H9 (cell line): ENCODE measurements around the gene CASK. TPM values are rescaled to one million over a fixed set of nuclear protein-coding genes. Genes with fewer than 3 reads are reported as not detected.

Experiments used
- DNase-seq: peaks from one replicate; pipeline ENCODE4 v3.0.0-alpha.2; 2017
- H2AFZ ChIP-seq: one replicate; pipeline ENCODE4 v1.6.1; 2013; ENCODE audit warnings: mild to moderate bottlenecking, low read length, control low read depth, moderate library complexity
- H2AK5ac ChIP-seq: 2 replicates; pipeline ENCODE4 v1.6.1; 2013; ENCODE audit warnings: low read length, control low read depth, mixed read lengths; ENCODE audit not compliant: insufficient read length
- H2BK120ac ChIP-seq: one replicate; pipeline ENCODE4 v1.6.1; 2013; ENCODE audit warnings: low read depth, mild to moderate bottlenecking, low read length, control low read depth, inconsistent platforms; ENCODE audit not compliant: poor library complexity, severe bottlenecking
- H2BK12ac ChIP-seq: 2 replicates; pipeline ENCODE4 v1.6.1; 2013; ENCODE audit warnings: low read length, control low read depth, mixed read lengths, low read depth; ENCODE audit not compliant: insufficient read length
- H2BK15ac ChIP-seq: 2 replicates; pipeline ENCODE4 v1.6.1; 2013; ENCODE audit warnings: low read depth, low read length, control low read depth
- H2BK20ac ChIP-seq: one replicate; pipeline ENCODE4 v1.6.1; 2013; ENCODE audit warnings: low read depth, mild to moderate bottlenecking, low read length, control low read depth, inconsistent platforms; ENCODE audit not compliant: poor library complexity, severe bottlenecking
- H2BK5ac ChIP-seq: 2 replicates; pipeline ENCODE4 v1.6.1; 2013; ENCODE audit warnings: low read length, control low read depth, mixed read lengths; ENCODE audit not compliant: insufficient read length
- H3K14ac ChIP-seq: 2 replicates; pipeline ENCODE4 v1.6.1; 2013; ENCODE audit warnings: low read length, control low read depth; ENCODE audit not compliant: insufficient read depth
- H3K18ac ChIP-seq: 2 replicates; pipeline ENCODE4 v1.6.1; 2013; ENCODE audit warnings: low read depth, mild to moderate bottlenecking, mixed read lengths, low read length, control low read depth; ENCODE audit not compliant: insufficient read length
- H3K23ac ChIP-seq: 2 replicates; pipeline ENCODE4 v1.6.1; 2013; ENCODE audit warnings: low read length, control low read depth, mixed read lengths, low read depth; ENCODE audit not compliant: insufficient read length
- H3K23me2 ChIP-seq: 2 replicates; pipeline ENCODE4 v1.6.1; 2013; ENCODE audit warnings: low read depth, mild to moderate bottlenecking, mixed read lengths, low read length, control low read depth; ENCODE audit not compliant: insufficient read length, poor library complexity, severe bottlenecking
- H3K27ac ChIP-seq: 2 replicates; pipeline ENCODE4 v1.5.1; 2013; ENCODE audit warnings: low read length, control low read depth, mixed read lengths, low read depth; ENCODE audit not compliant: insufficient read length
- H3K27me3 ChIP-seq: 2 replicates; pipeline ENCODE4 v1.6.1; 2013; ENCODE audit warnings: low read length, control low read depth, inconsistent platforms; ENCODE audit not compliant: insufficient read depth
- H3K4ac ChIP-seq: 2 replicates; pipeline ENCODE4 v1.6.1; 2013; ENCODE audit warnings: low read depth, mild to moderate bottlenecking, control low read depth, inconsistent platforms, low read length, moderate library complexity
- H3K4me1 ChIP-seq: 2 replicates; pipeline ENCODE4 v1.6.1; 2013; ENCODE audit warnings: low read length, control low read depth, inconsistent platforms; ENCODE audit not compliant: insufficient read depth
- H3K4me2 ChIP-seq: 2 replicates; pipeline ENCODE4 v1.6.1; 2013; ENCODE audit warnings: low read length, control low read depth, mixed read lengths; ENCODE audit not compliant: insufficient read length, insufficient read depth
- H3K56ac ChIP-seq: 2 replicates; pipeline ENCODE4 v1.6.1; 2013; ENCODE audit warnings: low read depth, mild to moderate bottlenecking, mixed read lengths, low read length, control low read depth; ENCODE audit not compliant: insufficient read length
- H3K79me1 ChIP-seq: 2 replicates; pipeline ENCODE4 v1.6.1; 2013; ENCODE audit warnings: low read depth, mild to moderate bottlenecking, moderate library complexity, low read length, control low read depth, inconsistent platforms; ENCODE audit not compliant: insufficient read depth, poor library complexity, severe bottlenecking
- H3K79me2 ChIP-seq: 2 replicates; pipeline ENCODE4 v1.6.1; 2013; ENCODE audit warnings: low read length, control low read depth, inconsistent platforms; ENCODE audit not compliant: insufficient read depth
- H3K9ac ChIP-seq: 2 replicates; pipeline ENCODE4 v1.6.1; 2013; ENCODE audit warnings: low read length, control low read depth, mixed read lengths; ENCODE audit not compliant: insufficient read length; ENCODE audit errors: extremely low read depth
- H3K9me3 ChIP-seq: one replicate; pipeline ENCODE4 v1.6.1; 2013; ENCODE audit warnings: low read depth, low read length, inconsistent platforms; ENCODE audit not compliant: control insufficient read depth
- H3T11ph ChIP-seq: one replicate; pipeline ENCODE4 v1.6.1; 2013; ENCODE audit warnings: mild to moderate bottlenecking, low read length, control low read depth, inconsistent platforms
- H4K20me1 ChIP-seq: one replicate; pipeline ENCODE4 v1.6.1; 2013; ENCODE audit not compliant: control insufficient read depth, insufficient read length, insufficient read depth
- H4K5ac ChIP-seq: 2 replicates; pipeline ENCODE4 v1.6.1; 2013; ENCODE audit warnings: low read depth, mild to moderate bottlenecking, mixed read lengths, low read length, control low read depth; ENCODE audit not compliant: insufficient read length
- H4K8ac ChIP-seq: replicated peaks from 2 replicates; pipeline ENCODE4 v1.6.1; 2013; ENCODE audit warnings: low read length, control low read depth, mixed read lengths, low read depth; ENCODE audit not compliant: insufficient read length
- H4K91ac ChIP-seq: 2 replicates; pipeline ENCODE4 v1.6.1; 2013; ENCODE audit warnings: low read depth, mild to moderate bottlenecking, moderate library complexity, mixed read lengths, low read length, control low read depth; ENCODE audit not compliant: insufficient read length
- H3K27ac Mint-ChIP-seq, 3 experiments: 2 replicates in 2 of 3; 3 replicates in 1 of 3; pipeline ENCODE4 v1.8.0; 2020 to 2021; ENCODE audit warnings: mixed read lengths in 3 of 3, mild to moderate bottlenecking in 1 of 3, moderate library complexity in 1 of 3
- H3K27me3 Mint-ChIP-seq: 2 replicates; pipeline ENCODE4 v1.8.0; 2021; ENCODE audit warnings: low read depth, mild to moderate bottlenecking, moderate library complexity, mixed read lengths
- H3K36me3 Mint-ChIP-seq, 3 experiments: 2 replicates in 2 of 3; 3 replicates in 1 of 3; pipeline ENCODE4 v1.8.0; 2020 to 2021; ENCODE audit warnings: low read depth in 3 of 3, mixed read lengths in 3 of 3; ENCODE audit not compliant: insufficient read depth in 1 of 3
- H3K4me1 Mint-ChIP-seq, 2 experiments: 2 replicates each; pipeline ENCODE4 v1.8.0; 2020; ENCODE audit warnings: mixed read lengths in 2 of 2
- H3K4me3 Mint-ChIP-seq, 2 experiments: 2 replicates in 1 of 2; 3 replicates in 1 of 2; pipeline ENCODE4 v1.8.0; 2020 to 2021; ENCODE audit warnings: mild to moderate bottlenecking in 2 of 2, mixed read lengths in 2 of 2, moderate library complexity in 1 of 2
- H3K9me3 Mint-ChIP-seq, 2 experiments: 2 replicates in 1 of 2; 3 replicates in 1 of 2; pipeline ENCODE4 v1.8.0; 2020; ENCODE audit warnings: mild to moderate bottlenecking in 2 of 2, mixed read lengths in 2 of 2, moderate library complexity in 1 of 2
- WGBS: extraction: QIAGEN DNeasy Blood & Tissue Kit; methylation state at CpG from one replicate; pipeline ENCODE4 v1.1.7; 2013; ENCODE audit warnings: missing lambda C conversion rate, low lambda C conversion rate, mixed read lengths; ENCODE audit not compliant: insufficient read length; ENCODE audit errors: extremely low coverage; 5-methylcytosine and 5-hydroxymethylcytosine counted together
- long read RNA-seq: library from polyadenylated mRNA; unstranded; transcript quantifications from one replicate; pipeline ENCODE4 v2.0.0, GENCODE V29; 2020
- total RNA-seq: library from RNA; stranded (reverse); gene quantifications from 2 replicates; pipeline ENCODE4 v1.2.1, GENCODE V29; 2021
- TF ChIP-seq, protein P1 (sequence below): fragments of 200-600 bp; sonication (generic); conservative IDR thresholded peaks from 3 replicates; pipeline ENCODE4 v1.8.0; 2021; ENCODE audit warnings: antibody characterized with exemption, mild to moderate bottlenecking

The CASK gene, protein sequence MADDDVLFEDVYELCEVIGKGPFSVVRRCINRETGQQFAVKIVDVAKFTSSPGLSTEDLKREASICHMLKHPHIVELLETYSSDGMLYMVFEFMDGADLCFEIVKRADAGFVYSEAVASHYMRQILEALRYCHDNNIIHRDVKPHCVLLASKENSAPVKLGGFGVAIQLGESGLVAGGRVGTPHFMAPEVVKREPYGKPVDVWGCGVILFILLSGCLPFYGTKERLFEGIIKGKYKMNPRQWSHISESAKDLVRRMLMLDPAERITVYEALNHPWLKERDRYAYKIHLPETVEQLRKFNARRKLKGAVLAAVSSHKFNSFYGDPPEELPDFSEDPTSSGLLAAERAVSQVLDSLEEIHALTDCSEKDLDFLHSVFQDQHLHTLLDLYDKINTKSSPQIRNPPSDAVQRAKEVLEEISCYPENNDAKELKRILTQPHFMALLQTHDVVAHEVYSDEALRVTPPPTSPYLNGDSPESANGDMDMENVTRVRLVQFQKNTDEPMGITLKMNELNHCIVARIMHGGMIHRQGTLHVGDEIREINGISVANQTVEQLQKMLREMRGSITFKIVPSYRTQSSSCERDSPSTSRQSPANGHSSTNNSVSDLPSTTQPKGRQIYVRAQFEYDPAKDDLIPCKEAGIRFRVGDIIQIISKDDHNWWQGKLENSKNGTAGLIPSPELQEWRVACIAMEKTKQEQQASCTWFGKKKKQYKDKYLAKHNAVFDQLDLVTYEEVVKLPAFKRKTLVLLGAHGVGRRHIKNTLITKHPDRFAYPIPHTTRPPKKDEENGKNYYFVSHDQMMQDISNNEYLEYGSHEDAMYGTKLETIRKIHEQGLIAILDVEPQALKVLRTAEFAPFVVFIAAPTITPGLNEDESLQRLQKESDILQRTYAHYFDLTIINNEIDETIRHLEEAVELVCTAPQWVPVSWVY
- total RNA-seq: 44.1 and 51.5 TPM in 2 replicates
- long read RNA-seq, full-length matches to known transcripts: 5 of 26 reads
- long read RNA-seq, partial matches to known transcripts: 11 of 26 reads
- long read RNA-seq, other reads (novel, unspliced or antisense): 10 of 26 reads

DNA sequence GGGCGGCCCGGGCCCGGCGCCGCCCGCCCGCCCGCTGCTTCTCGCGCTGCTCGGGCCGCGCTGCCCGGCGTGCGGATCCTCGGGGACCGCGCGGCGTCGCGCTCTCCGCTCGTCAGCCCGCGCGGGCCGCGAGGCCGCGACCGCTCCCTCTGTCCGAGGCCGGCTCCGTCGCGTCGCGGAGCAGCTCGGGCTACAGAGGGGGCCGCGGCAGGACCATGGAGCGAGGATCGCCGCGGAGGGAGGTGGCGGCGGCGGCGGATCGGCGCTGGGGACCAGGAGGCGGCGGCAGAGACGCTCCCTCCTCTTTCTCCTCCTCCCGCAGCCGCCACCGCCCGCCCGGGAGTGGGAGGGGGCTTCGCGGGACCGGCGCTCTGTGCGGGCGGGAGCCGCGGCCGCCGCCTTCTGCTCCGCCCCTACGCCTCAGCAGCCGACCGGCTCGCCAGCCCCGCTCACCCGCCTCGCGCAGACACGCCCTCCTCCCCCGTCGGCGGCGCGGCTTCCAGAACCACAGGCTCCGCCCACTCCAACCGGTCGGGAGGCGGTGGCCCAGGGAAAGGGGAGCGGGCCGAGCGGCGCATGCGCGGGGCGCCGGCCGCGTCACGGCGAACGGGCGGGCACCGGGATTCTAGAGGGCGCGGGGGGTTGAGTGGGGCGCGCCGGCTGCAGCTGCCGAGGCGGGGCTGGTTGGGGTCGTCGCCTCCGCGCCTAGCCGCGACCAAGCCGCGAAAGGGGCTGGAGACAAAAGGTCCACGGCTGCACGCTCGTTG is at the start of gene CASK:
Gene CASK (minus strand): TSS at position 344 of the 767 bp plus-strand sequence. CDS start 566 bp downstream, outside the sequence.
- DNase-seq: peak; percentile 94
- no peak within 1 kb of the TSS for H2AFZ ChIP-seq
- H3K9me3 Mint-ChIP-seq: peaks cover 38 to 59% of the 10 kb centered on the region in 2 experiments
- H4K91ac ChIP-seq: no peak within 1 kb of the TSS
- H3K4me1 ChIP-seq: peaks cover 2% of the 10 kb centered on the region; the same call in 1 of the 2 replicates
- peaks cover 0 to 5% (median 0%) of the 10 kb centered on the region in 3 experiments; a peak in 3 of 7 replicates for H3K36me3 Mint-ChIP-seq
- H2AK5ac ChIP-seq: no peak within 1 kb of the TSS
- peaks cover 18% of the 10 kb centered on the region for H3K79me2 ChIP-seq
- H3K4me3 Mint-ChIP-seq: peak within 1 kb of the TSS; percentile 74 to 89
- H2BK120ac ChIP-seq: no peak within 1 kb of the TSS
- no peaks in the 10 kb centered on the region for H4K20me1 ChIP-seq
- no peaks in the 10 kb centered on the region; the same call in 1 of the 2 replicates for H3K27me3 ChIP-seq
- H2BK15ac ChIP-seq: no peak within 1 kb of the TSS
- H3K23me2 ChIP-seq: peaks cover 10% of the 10 kb centered on the region
- no peak within 1 kb of the TSS for H2BK5ac ChIP-seq
- H3K27ac ChIP-seq: no peak within 1 kb of the TSS
- no peak within 1 kb of the TSS for H3K18ac ChIP-seq
- H3K56ac ChIP-seq: no peak within 1 kb of the TSS
- H2BK12ac ChIP-seq: no peak within 1 kb of the TSS
- no peak within 1 kb of the TSS for H3K4ac ChIP-seq
- H3K27ac Mint-ChIP-seq: peak within 1 kb of the TSS; percentile 75 to 95 (median 89); a peak in 4 of 7 replicates
- peaks cover 6% of the 10 kb centered on the region for H3K79me1 ChIP-seq
- H4K5ac ChIP-seq: no peak within 1 kb of the TSS
- no peaks in the 10 kb centered on the region for H3K9me3 ChIP-seq
- no peak within 1 kb of the TSS for H3T11ph ChIP-seq
- peak within 1 kb of the TSS; percentile 70 for H3K9ac ChIP-seq
- H3K23ac ChIP-seq: no peak within 1 kb of the TSS
- H4K8ac ChIP-seq: no peak within 1 kb of the TSS
- TF ChIP-seq, protein P1, sequence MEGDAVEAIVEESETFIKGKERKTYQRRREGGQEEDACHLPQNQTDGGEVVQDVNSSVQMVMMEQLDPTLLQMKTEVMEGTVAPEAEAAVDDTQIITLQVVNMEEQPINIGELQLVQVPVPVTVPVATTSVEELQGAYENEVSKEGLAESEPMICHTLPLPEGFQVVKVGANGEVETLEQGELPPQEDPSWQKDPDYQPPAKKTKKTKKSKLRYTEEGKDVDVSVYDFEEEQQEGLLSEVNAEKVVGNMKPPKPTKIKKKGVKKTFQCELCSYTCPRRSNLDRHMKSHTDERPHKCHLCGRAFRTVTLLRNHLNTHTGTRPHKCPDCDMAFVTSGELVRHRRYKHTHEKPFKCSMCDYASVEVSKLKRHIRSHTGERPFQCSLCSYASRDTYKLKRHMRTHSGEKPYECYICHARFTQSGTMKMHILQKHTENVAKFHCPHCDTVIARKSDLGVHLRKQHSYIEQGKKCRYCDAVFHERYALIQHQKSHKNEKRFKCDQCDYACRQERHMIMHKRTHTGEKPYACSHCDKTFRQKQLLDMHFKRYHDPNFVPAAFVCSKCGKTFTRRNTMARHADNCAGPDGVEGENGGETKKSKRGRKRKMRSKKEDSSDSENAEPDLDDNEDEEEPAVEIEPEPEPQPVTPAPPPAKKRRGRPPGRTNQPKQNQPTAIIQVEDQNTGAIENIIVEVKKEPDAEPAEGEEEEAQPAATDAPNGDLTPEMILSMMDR: no peak
- no peaks in the 10 kb centered on the region; the same call in 1 of the 2 replicates for H3K27me3 Mint-ChIP-seq
- WGBS: no CpG with 5 or more reads among the region's 123 CpGs
- H2BK20ac ChIP-seq: no peak within 1 kb of the TSS
- H3K4me1 Mint-ChIP-seq: peaks cover 13 to 23% of the 10 kb centered on the region in 2 experiments
- H3K4me2 ChIP-seq: peak within 1 kb of the TSS; percentile 100
- H3K14ac ChIP-seq: peak within 1 kb of the TSS; percentile 83
